Endothelial cell of umbilical vein (primary cell): ENCODE measurements around the gene CAMK2N2. TPM values are rescaled to one million over a fixed set of nuclear protein-coding genes. Genes with fewer than 3 reads are reported as not detected.

Source experiments
- BruUV-seq: library from RNA; stranded (reverse); fragments of 400-500 nt; replicated peaks from 2 replicates; lab custom pipeline; 2021; lab: Mats Ljungman, UMichigan
- CTCF ChIA-PET: fragments of 300-600, 350-600 bp; sonication (Branson Sonifier 250); formaldehyde crosslinking; loops from one replicate; lab custom pipeline; 2021; ENCODE audit warnings: antibody characterized with exemption, inconsistent platforms; lab: Charles Lee
- POLR2A ChIA-PET: fragments of 300-600, 350-600 bp; sonication (Branson Sonifier 250); formaldehyde crosslinking; loops from one replicate; lab custom pipeline; 2021; ENCODE audit warnings: antibody characterized with exemption, inconsistent platforms; lab: Charles Lee
- DNase-seq: peaks from one replicate; pipeline ENCODE4 v3.0.0-alpha.2; 2011; ENCODE audit warnings: low read depth, low spot score
- FAIRE-seq: peaks from 2 replicates; lab custom pipeline; 2011; peaks lifted over from hg19 to GRCh38; lab: Jason Lieb, UNC
- H2AFZ ChIP-seq: 2 replicates; pipeline ENCODE4 v1.6.0; 2012; ENCODE audit warnings: low read depth, low read length, control low read depth, inconsistent platforms
- H3K27ac ChIP-seq: 2 replicates; pipeline ENCODE4 v1.5.1; 2011; ENCODE audit warnings: low read depth, mild to moderate bottlenecking, control low read depth, low read length, moderate library complexity; ENCODE audit not compliant: insufficient read depth
- H3K27me3 ChIP-seq, 2 experiments: 2 replicates each; pipeline versions ENCODE4 v1.6.0 to v1.6.1; 2011; ENCODE audit warnings: low read length in 2 of 2, mixed read lengths in 1 of 2; ENCODE audit not compliant: control insufficient read depth in 2 of 2, insufficient read depth in 2 of 2
- H3K36me3 ChIP-seq, 2 experiments: 2 replicates in 1 of 2; 3 replicates in 1 of 2; pipeline ENCODE4 v1.5.1; 2011; ENCODE audit warnings: low read length in 2 of 2, mild to moderate bottlenecking in 1 of 2, moderate library complexity in 1 of 2; ENCODE audit not compliant: control insufficient read depth in 2 of 2, insufficient read depth in 2 of 2; ENCODE audit errors: extremely low read depth in 1 of 2
- H3K4me1 ChIP-seq: 3 replicates; pipeline ENCODE4 v1.5.1; 2011; ENCODE audit warnings: mild to moderate bottlenecking, low read length; ENCODE audit not compliant: control insufficient read depth, insufficient read depth; ENCODE audit errors: extremely low read depth
- H3K4me2 ChIP-seq: 2 replicates; pipeline ENCODE4 v1.6.1; 2011; ENCODE audit warnings: low read length, control low read depth, mixed read lengths; ENCODE audit not compliant: insufficient read depth
- H3K4me3 ChIP-seq, 3 experiments: fragments of 200-600 bp in 1 of 3; sonication (generic), shearing (Covaris generic) in 1 of 3; replicated peaks in 1 of 3; 2 replicates each; pipeline ENCODE4 v1.5.1; 2011 to 2016; ENCODE audit warnings: control low read depth in 3 of 3, low read length in 3 of 3, mild to moderate bottlenecking in 2 of 3, inconsistent platforms in 1 of 3, low read depth in 1 of 3, moderate library complexity in 1 of 3; ENCODE audit not compliant: insufficient read depth in 1 of 3
- H3K79me2 ChIP-seq: 2 replicates; pipeline ENCODE4 v1.6.0; 2012; ENCODE audit warnings: low read length, inconsistent platforms; ENCODE audit not compliant: control insufficient read depth, insufficient read depth
- H3K9ac ChIP-seq: replicated peaks from 2 replicates; pipeline ENCODE3; 2011; ENCODE audit warnings: low read length, control low read depth; ENCODE audit not compliant: insufficient read depth; ENCODE audit errors: extremely low read depth
- H3K9me1 ChIP-seq: replicated peaks from 3 replicates; pipeline ENCODE4 v1.6.0; 2011; ENCODE audit warnings: mild to moderate bottlenecking, low read length; ENCODE audit not compliant: control insufficient read depth, insufficient read depth; ENCODE audit errors: extremely low read depth
- H3K9me3 ChIP-seq: replicated peaks from 2 replicates; pipeline ENCODE4 v1.5.1; 2012; ENCODE audit warnings: low read length, inconsistent platforms; ENCODE audit not compliant: control insufficient read depth, insufficient read depth
- H4K20me1 ChIP-seq: replicated peaks from 2 replicates; pipeline ENCODE3; 2011; ENCODE audit warnings: mild to moderate bottlenecking, low read length; ENCODE audit not compliant: control insufficient read depth, insufficient read depth; ENCODE audit errors: extremely low read depth
- CTCF ChIP-seq, 2 donors: IDR thresholded peaks; 1 replicate in 1 of 2; 2 replicates in 1 of 2; pipeline ENCODE4 v1.5.1; 2011; ENCODE audit warnings: low read length in 2 of 2, mild to moderate bottlenecking in 2 of 2, moderate library complexity in 2 of 2, control low read depth in 1 of 2, inconsistent platforms in 1 of 2, low read depth in 1 of 2; ENCODE audit not compliant: insufficient read depth in 1 of 2; ENCODE audit errors: extremely low read depth in 1 of 2
- EZH2 ChIP-seq: IDR thresholded peaks from 2 replicates; pipeline ENCODE4 v1.6.1; 2012; ENCODE audit warnings: borderline replicate concordance, low read depth, mild to moderate bottlenecking, moderate library complexity, low read length, inconsistent platforms; ENCODE audit not compliant: severe bottlenecking
- FOS ChIP-seq: IDR thresholded peaks from 2 replicates; pipeline ENCODE4 v1.6.1; 2011; ENCODE audit warnings: mild to moderate bottlenecking, low read length, moderate library complexity, borderline replicate concordance; ENCODE audit not compliant: insufficient read depth
- GATA2 ChIP-seq: IDR thresholded peaks from 2 replicates; pipeline ENCODE4 v1.7.0; 2011; ENCODE audit warnings: low read depth, mild to moderate bottlenecking, moderate library complexity, mixed read lengths, low read length; ENCODE audit not compliant: insufficient read length, insufficient read depth
- JUN ChIP-seq: IDR thresholded peaks from 2 replicates; pipeline ENCODE4 v1.6.1; 2011; ENCODE audit warnings: borderline replicate concordance, low read depth; ENCODE audit not compliant: insufficient read length, insufficient read depth
- MAX ChIP-seq: IDR thresholded peaks from 2 replicates; pipeline ENCODE4 v1.6.1; 2011; ENCODE audit not compliant: insufficient read depth, insufficient read length
- MYC ChIP-seq: IDR thresholded peaks from one replicate; pipeline ENCODE4 v1.6.1; 2011; ENCODE audit warnings: mild to moderate bottlenecking, low read depth, low read length
- POLR2A ChIP-seq: IDR thresholded peaks from 2 replicates; pipeline ENCODE4 v1.6.1; 2012; ENCODE audit warnings: low read depth, mild to moderate bottlenecking, control low read depth, low read length
- POLR2AphosphoS5 ChIP-seq: IDR thresholded peaks from 2 replicates; pipeline ENCODE4 v1.6.1; 2012; ENCODE audit warnings: low read depth, mild to moderate bottlenecking, control low read depth, low read length, moderate library complexity; ENCODE audit not compliant: insufficient read depth
- dilution Hi-C: fragments of 300-500 bp; cut with MboI; formaldehyde crosslinking; loops from one replicate; pipeline ENCODE4 v1.15.0; 2019; ENCODE audit warnings: low sequenced_read_pairs; ENCODE audit not compliant: extremely low pct_ligation_motif_present
- intact Hi-C: fragments of 100-400 bp; cut with micrococcal nuclease; formaldehyde crosslinking; loops from one replicate; pipeline ENCODE4 v1.10.0; 2022
- polyA plus RNA-seq, 4 experiments: library from polyadenylated mRNA; depleted of rRNA in 3 of 4; stranded (reverse) in 3 of 4; unstranded in 1 of 4; fragments of >200 nt; gene quantifications; 2 replicates each; pipeline versions ENCODE4 v1.2.1 to v1.2.3, GENCODE V29; 2011 to 2012; ENCODE audit warnings: missing spikeins in 1 of 4
- total RNA-seq: library from RNA; stranded (reverse); gene quantifications from 2 replicates; pipeline ENCODE4 v1.2.3, GENCODE V29; 2021

Gene CAMK2N2
- total and polyA plus RNA-seq, 2 donors (not counting 3 experiments of a cell fraction or from before 2014, with no cell fraction given), result 0.11 TPM; not detected in 1

GRCh38 chr3:184236636-184237035 lies 24.7 kb downstream of the CAMK2N2 start:
- ChIA-PET POLR2A (no interaction called here), CTCF (interaction anchor here (5.9 to 8.1 kb wide), 2 partner anchors 9 to 339 kb away, joined by 54 to 98 read pairs; partner anchors contain the start of gene VWA5B2)
- Histone ChIP-seq H3K27ac (no peak overlapping the region), H3K9me1 (no peaks in the 10 kb centered on the region), H3K27me3 (peaks cover 12 to 13% of the 10 kb centered on the region in 2 experiments), H3K4me2 (no peak overlapping the region), H3K36me3 (no peaks in the 10 kb centered on the region), H3K9ac (no peak overlapping the region), H3K4me1 (no peaks in the 10 kb centered on the region), H3K9me3 (no peaks in the 10 kb centered on the region), H2AFZ (no peak overlapping the region), H4K20me1 (no peaks in the 10 kb centered on the region), H3K4me3 (no peak overlapping the region), H3K79me2 (no peaks in the 10 kb centered on the region)
- FAIRE-seq (no peak), DNase-seq (no peak)
- intact Hi-C loops, result no loop called here
- no TSS peak for BruUV-seq
- dilution Hi-C loops, result no loop called here
- no peak for TF ChIP-seq EZH2
- TF ChIP-seq GATA2, result no peak
- no peak for TF ChIP-seq POLR2A
- no peak for TF ChIP-seq CTCF (IDR thresholded peaks at IDR 0.05; ENCODE audit: extremely low read depth in 1 of 2, insufficient read depth in 1 of 2, low read depth in 1 of 2, low read length in 2 of 2)
- no peak for TF ChIP-seq JUN
- TF ChIP-seq POLR2AphosphoS5, result no peak
- TF ChIP-seq MAX, result no peak
- TF ChIP-seq MYC, result no peak
- no peak for TF ChIP-seq FOS
